HepG2 (cell line): Measurements from ENCODE around the gene CDYL2. TPM values are rescaled to one million over a fixed set of nuclear protein-coding genes. Genes with fewer than 3 reads are reported as not detected.

ENCODE experiments used
- ATAC-seq: fragments of 200-7000 bp; cut with Tn5 transposase; 3 replicates; pipeline ENCODE4 v1.9.1; 2020; ENCODE audit warnings: mild to moderate bottlenecking, moderate library complexity
- BruUV-seq: library from RNA; stranded (reverse); fragments of 400-500 nt; replicated peaks from 2 replicates; lab custom pipeline; 2021; lab: Mats Ljungman, UMichigan
- CTCF ChIA-PET: fragments of 300-600 bp; formaldehyde crosslinking; extraction: SDS; loops from one replicate; lab custom pipeline; 2021; ENCODE audit warnings: low total read pairs, inconsistent platforms, low intra/inter-chr PET ratio; lab: Yijun Ruan, JAX
- POLR2A ChIA-PET: fragments of 350-600 bp; sonication (Branson Sonifier 250); formaldehyde crosslinking; loops from one replicate; lab custom pipeline; 2020; ENCODE audit warnings: antibody characterized with exemption, inconsistent platforms; lab: Yijun Ruan, JAX
- DNase-seq: peaks from one replicate; pipeline ENCODE4 v3.0.0-alpha.2; 2015; ENCODE audit warnings: low spot score
- FAIRE-seq: peaks from 3 replicates; lab custom pipeline; 2011; peaks lifted over from hg19 to GRCh38; lab: Jason Lieb, UNC
- H2AFZ ChIP-seq: one replicate; pipeline ENCODE4 v1.6.1; 2011; ENCODE audit warnings: low read length, inconsistent platforms
- H3K27ac ChIP-seq: fragments of 300-600 bp; 3 replicates; pipeline ENCODE4 v1.8.0; 2011; ENCODE audit warnings: mixed run types, mild to moderate bottlenecking, mixed read lengths, low read length, inconsistent platforms; ENCODE audit not compliant: insufficient read depth; ENCODE audit errors: extremely low read length
- H3K27me3 ChIP-seq, 2 experiments: fragments of 200-600 bp in 1 of 2; 2 replicates in 1 of 2; 3 replicates in 1 of 2; pipeline versions ENCODE4 v1.6.0 to v1.8.0; 2011; ENCODE audit warnings: low read length in 2 of 2, mild to moderate bottlenecking in 2 of 2, moderate library complexity in 2 of 2, inconsistent platforms in 1 of 2; ENCODE audit not compliant: insufficient read depth in 2 of 2, control insufficient read depth in 1 of 2
- H3K36me3 ChIP-seq, 2 experiments: fragments of 200-600 bp in 1 of 2; replicated peaks in 1 of 2; 2 replicates in 1 of 2; 3 replicates in 1 of 2; pipeline versions ENCODE4 v1.5.1 to v1.8.0; 2011; ENCODE audit warnings: low read length in 2 of 2, inconsistent platforms in 1 of 2; ENCODE audit not compliant: insufficient read depth in 2 of 2, control insufficient read depth in 1 of 2
- H3K4me1 ChIP-seq: 2 replicates; pipeline ENCODE4 v1.5.1; 2012; ENCODE audit warnings: low read length, inconsistent platforms; ENCODE audit not compliant: insufficient read depth
- H3K4me2 ChIP-seq: 2 replicates; pipeline ENCODE4 v1.6.0; 2011; ENCODE audit warnings: low read depth, low read length, inconsistent platforms
- H3K4me3 ChIP-seq, 3 experiments: fragments of 200-600 bp in 1 of 3; sonication (generic), shearing (Covaris generic) in 1 of 3; replicated peaks in 1 of 3; 2 replicates each; pipeline ENCODE4 v1.5.1; 2011 to 2016; ENCODE audit warnings: low read length in 3 of 3, inconsistent platforms in 2 of 3, low read depth in 2 of 3, mild to moderate bottlenecking in 2 of 3, control low read depth in 1 of 3, mixed read lengths in 1 of 3; ENCODE audit not compliant: insufficient read depth in 1 of 3
- H3K79me2 ChIP-seq: one replicate; pipeline ENCODE4 v1.6.1; 2011; ENCODE audit warnings: low read length, inconsistent platforms; ENCODE audit not compliant: insufficient read depth
- H3K9ac ChIP-seq: 2 replicates; pipeline ENCODE4 v1.6.0; 2011; ENCODE audit warnings: mild to moderate bottlenecking, low read depth, low read length, inconsistent platforms; ENCODE audit not compliant: insufficient read depth
- H3K9me3 ChIP-seq: 2 replicates; pipeline ENCODE4 v1.5.1; 2012; ENCODE audit warnings: mild to moderate bottlenecking, low read length
- H4K20me1 ChIP-seq: 2 replicates; pipeline ENCODE4 v1.6.0; 2011; ENCODE audit warnings: inconsistent platforms, mild to moderate bottlenecking, low read length, moderate library complexity; ENCODE audit not compliant: insufficient read depth
- AHR ChIP-seq: IDR thresholded peaks from 2 replicates; pipeline ENCODE4 v1.6.1; 2018; ENCODE audit warnings: missing genetic modification reagents, missing compliant biosample characterization
- PRDM15 ChIP-seq: sonication (generic); formaldehyde crosslinking; IDR thresholded peaks from 2 replicates; pipeline ENCODE4 v1.4.0; 2020; ENCODE audit warnings: missing genetic modification reagents
- TBP ChIP-seq: sonication (generic); formaldehyde crosslinking; IDR thresholded peaks from 2 replicates; pipeline ENCODE4 v1.5.0; 2020; ENCODE audit warnings: missing genetic modification reagents
- ZFP62 ChIP-seq: sonication (generic); formaldehyde crosslinking; IDR thresholded peaks from 2 replicates; pipeline ENCODE4 v1.4.0; 2020; ENCODE audit warnings: missing genetic modification reagents
- ZNF263 ChIP-seq: sonication (generic); formaldehyde crosslinking; IDR thresholded peaks from 2 replicates; pipeline ENCODE4 v1.4.0; 2020; ENCODE audit warnings: missing genetic modification reagents
- ZNF546 ChIP-seq: sonication (generic); formaldehyde crosslinking; conservative IDR thresholded peaks from 2 replicates; pipeline ENCODE4 v1.8.1; 2023; ENCODE audit warnings: mild to moderate bottlenecking, missing genetic modification reagents
- ZNF570 ChIP-seq: sonication (generic); formaldehyde crosslinking; IDR thresholded peaks from 2 replicates; pipeline ENCODE4 v1.4.0; 2020; ENCODE audit warnings: mild to moderate bottlenecking, missing genetic modification reagents, borderline replicate concordance
- ZNF713 ChIP-seq: sonication (generic); formaldehyde crosslinking; IDR thresholded peaks from 2 replicates; pipeline ENCODE4 v1.4.0; 2020; ENCODE audit warnings: mild to moderate bottlenecking, missing genetic modification reagents
- WGBS: methylation state at CpG from one replicate; pipeline ENCODE4 v1.1.6; 2017; ENCODE audit warnings: low lambda C conversion rate; 5-methylcytosine and 5-hydroxymethylcytosine counted together
- in situ Hi-C: cut with HindIII; loops from 2 replicates; pipeline ENCODE4 v1.10.0; 2017; ENCODE audit warnings: low pct_unique_long_range_greater_than_20kb; ENCODE audit not compliant: extremely low pct_ligation_motif_present
- intact Hi-C: fragments of 100-400 bp; cut with micrococcal nuclease; formaldehyde crosslinking; loops from one replicate; pipeline ENCODE4 v1.10.0; 2022; ENCODE audit not compliant: unreplicated experiment
- polyA plus RNA-seq, 8 experiments: library from polyadenylated mRNA; depleted of rRNA in 3 of 8; stranded (reverse) in 7 of 8; unstranded in 1 of 8; fragments of >200 nt; fragmentation: Illumina TruSeq in 4 of 8; extraction: Trizol in 4 of 8; gene quantifications; 2 replicates each; pipeline versions ENCODE4 v1.2.1 to v1.2.3, GENCODE V29; 2011 to 2016; ENCODE audit warnings: low read depth in 4 of 8, missing spikeins in 1 of 8, mixed read lengths in 1 of 8; ENCODE audit not compliant: insufficient read depth in 1 of 8
- total RNA-seq, 5 experiments: library from RNA; depleted of rRNA; stranded (reverse); fragments of >200 nt; fragmentation: Illumina TruSeq; extraction: Trizol; gene quantifications; 2 replicates each; pipeline ENCODE4 v1.2.3, GENCODE V29; 2016; ENCODE audit warnings: low read depth in 1 of 5
- TF ChIP-seq, protein P1 (sequence below): sonication (generic); formaldehyde crosslinking; IDR thresholded peaks from 2 replicates; pipeline ENCODE4 v1.8.1; 2023; ENCODE audit warnings: mild to moderate bottlenecking, missing genetic modification reagents, borderline replicate concordance

Gene CDYL2
- total and polyA plus RNA-seq, 2 of the 13 experiments (the other 11 are each of a cell fraction or from before 2014, with no cell fraction given), result 0.07 to 0.35 TPM

DNA sequence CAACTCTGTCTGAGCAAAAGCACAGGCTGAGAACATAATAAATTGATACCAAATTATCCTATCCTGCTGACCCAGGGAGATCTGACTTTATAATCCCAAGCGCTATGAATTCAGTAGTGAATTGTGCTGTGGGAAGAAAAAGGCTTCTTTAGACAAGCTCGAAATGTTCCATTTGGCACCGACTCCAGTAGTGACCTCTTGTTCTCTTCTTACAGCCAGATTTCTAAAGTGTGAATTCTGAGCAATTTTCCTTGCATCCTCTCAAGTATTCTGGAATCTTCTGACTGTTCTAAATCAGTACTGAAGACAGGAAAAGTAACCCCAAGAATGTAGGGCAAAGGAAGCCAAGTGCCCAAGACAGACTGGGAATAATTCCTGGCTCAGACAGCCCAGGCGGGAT, 58.2 kb downstream of the CDYL2 start:
- H3K79me2 ChIP-seq, result no peaks in the 10 kb centered on the region
- ATAC-seq, result no peak
- no peaks in the 10 kb centered on the region for H3K36me3 ChIP-seq
- no TSS peak for BruUV-seq
- H2AFZ ChIP-seq, result no peak overlapping the region
- no peak overlapping the region for H3K4me2 ChIP-seq
- WGBS, result 28% methylated on average over 4 of the region's 4 CpGs
- no peaks in the 10 kb centered on the region for H3K27me3 ChIP-seq
- H3K27ac ChIP-seq, result no peak overlapping the region
- no peak for TF ChIP-seq PRDM15 (CRISPR knock-in tag)
- CTCF ChIA-PET, result no interaction called here
- POLR2A ChIA-PET, result no interaction called here
- peaks cover 10% of the 10 kb centered on the region; the same call in 1 of the 2 replicates for H3K9me3 ChIP-seq
- no peaks in the 10 kb centered on the region for H4K20me1 ChIP-seq
- no peak overlapping the region for H3K9ac ChIP-seq
- no peak overlapping the region for H3K4me3 ChIP-seq
- FAIRE-seq, result no peak
- no peaks in the 10 kb centered on the region for H3K4me1 ChIP-seq
- no peak for DNase-seq
- in situ Hi-C loops, result no loop called here
- intact Hi-C loops, result no loop called here

- no peak overlapping the region for H2AFZ ChIP-seq
- ATAC-seq, result no peak; the same call in 2 of the 3 replicates
- in situ Hi-C loops, result no loop called here
- H3K9ac ChIP-seq, result no peak overlapping the region
- H3K79me2 ChIP-seq, result no peaks in the 10 kb centered on the region
- intact Hi-C loops, result no loop called here
- ChIA-PET CTCF (no interaction called here), POLR2A (no interaction called here)
- 14% methylated on average over 1 of the region's 4 CpGs for WGBS
- H3K27ac ChIP-seq, result no peak overlapping the region
- H3K4me1 ChIP-seq, result no peaks in the 10 kb centered on the region
- no peak for FAIRE-seq
- H3K4me2 ChIP-seq, result no peak overlapping the region
- no peaks in the 10 kb centered on the region for H3K36me3 ChIP-seq
- H3K9me3 ChIP-seq, result peaks cover 20% of the 10 kb centered on the region
- TF ChIP-seq ZNF570 (CRISPR knock-in tag) (no peak), ZNF713 (CRISPR knock-in tag) (no peak), TBP (CRISPR knock-in tag) (no peak), ZNF546 (CRISPR knock-in tag) (no peak), ZNF263 (CRISPR knock-in tag) (no peak), AHR (CRISPR knock-in tag) (no peak), ZFP62 (CRISPR knock-in tag) (no peak)
- TF ChIP-seq, protein P1, sequence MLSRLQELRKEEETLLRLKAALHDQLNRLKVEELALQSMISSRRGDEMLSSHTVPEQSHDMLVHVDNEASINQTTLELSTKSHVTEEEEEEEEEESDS, result no peak
- H3K4me3 ChIP-seq, result no peak overlapping the region
- no peak for DNase-seq
- H3K27me3 ChIP-seq, result no peaks in the 10 kb centered on the region
- no peaks in the 10 kb centered on the region for H4K20me1 ChIP-seq
- no TSS peak for BruUV-seq
These were observed 59.5 kb downstream of the CDYL2 start for GRCh38 chr16:80744856-80745255.
